Stomach (tissue), 4 donors: ENCODE results near the gene TSPO2.

Experiments used
- CTCF ChIP-seq, 7 experiments: fragments of 450-650 bp in 4 of 7; fragments of 200-600 bp in 3 of 7; sonication (generic) in 3 of 7; IDR thresholded peaks; one replicate each; pipeline ENCODE4 v1.5.1; 2016 to 2019; ENCODE audit warnings: antibody characterized with exemption in 7 of 7, control low read depth in 2 of 7, mild to moderate bottlenecking in 1 of 7
- POLR2A ChIP-seq, 4 donors: fragments of 450-650 bp; IDR thresholded peaks; one replicate each; pipeline ENCODE4 v1.6.1; 2016; ENCODE audit warnings: antibody characterized with exemption in 4 of 4, control low read depth in 2 of 4, mild to moderate bottlenecking in 1 of 4, moderate library complexity in 1 of 4
- POLR2AphosphoS5 ChIP-seq, 3 donors: sonication (generic); formaldehyde crosslinking; IDR thresholded peaks; one replicate each; pipeline ENCODE4 v1.6.1; 2016; ENCODE audit warnings: antibody characterized with exemption in 3 of 3

GRCh38 chr6:41075651-41076626 lies 33.7 kb downstream of the TSPO2 start:
- TF ChIP-seq CTCF (IDR thresholded peaks at IDR 0.05) (no peak), POLR2AphosphoS5 (IDR thresholded peaks at IDR 0.05) (no peak), POLR2A (IDR thresholded peaks at IDR 0.05) (no peak)
